ENCODE measurements around the gene ACOT12. TPM values are rescaled to one million over a fixed set of nuclear protein-coding genes. Genes with fewer than 3 reads are reported as not detected.

The ACOT12 gene
- total RNA-seq, 1 experiment from 2014 or later: not detected

- Histone ChIP-seq H3T11ph (ENCODE audit: low read length) (no peak overlapping the region), H4K5ac (ENCODE audit: insufficient read length, low read depth, low read length) (no peak overlapping the region), H3K4me2 (ENCODE audit: insufficient read depth, insufficient read length, low read length) (no peak overlapping the region), H3K4ac (ENCODE audit: low read depth, low read length) (no peak overlapping the region), H3K79me2 (ENCODE audit: insufficient read depth, low read length) (peaks cover 21% of the 10 kb centered on the region; the same call in 1 of the 2 replicates), H2BK15ac (ENCODE audit: low read depth, low read length) (no peak overlapping the region), H3K4me1 (ENCODE audit: insufficient read depth, low read length) (no peaks in the 10 kb centered on the region; the same call in 1 of the 2 replicates), H4K91ac (ENCODE audit: insufficient read length, low read depth, low read length) (no peak overlapping the region), H3K23ac (ENCODE audit: insufficient read length, low read depth, low read length) (no peak overlapping the region), H2AK5ac (ENCODE audit: insufficient read length, low read length) (no peak overlapping the region), H2AFZ (ENCODE audit: low read length) (no peak overlapping the region), H2BK12ac (ENCODE audit: insufficient read length, low read depth, low read length) (no peak overlapping the region), H4K20me1 (ENCODE audit: control insufficient read depth, insufficient read depth, insufficient read length) (no peaks in the 10 kb centered on the region), H3K79me1 (ENCODE audit: insufficient read depth, low read depth, low read length, poor library complexity, severe bottlenecking) (peaks cover 7% of the 10 kb centered on the region), H2BK20ac (ENCODE audit: low read depth, low read length, poor library complexity, severe bottlenecking) (no peak overlapping the region), H3K27ac (ENCODE audit: insufficient read length, low read depth, low read length) (no peak overlapping the region), H4K8ac (replicated peaks; ENCODE audit: insufficient read length, low read depth, low read length) (no peak overlapping the region), H3K18ac (ENCODE audit: insufficient read length, low read depth, low read length) (no peak overlapping the region), H3K23me2 (ENCODE audit: insufficient read length, low read depth, low read length, poor library complexity, severe bottlenecking) (no peaks in the 10 kb centered on the region), H3K9me3 (ENCODE audit: control insufficient read depth, low read depth, low read length) (peaks cover 10% of the 10 kb centered on the region), H3K14ac (ENCODE audit: insufficient read depth, low read length) (no peak overlapping the region), H3K56ac (ENCODE audit: insufficient read length, low read depth, low read length) (no peak overlapping the region), H3K9ac (ENCODE audit: extremely low read depth, insufficient read length, low read length) (no peak overlapping the region), H3K27me3 (ENCODE audit: insufficient read depth, low read length) (no peaks in the 10 kb centered on the region), H2BK5ac (ENCODE audit: insufficient read length, low read length) (no peak overlapping the region), H2BK120ac (ENCODE audit: low read depth, low read length, poor library complexity, severe bottlenecking) (no peak overlapping the region)
- WGBS (ENCODE audit: extremely low coverage, insufficient read length, low lambda C conversion rate): no CpG with 5 or more reads among the region's 1 CpG
- Mint-ChIP-seq H3K27me3 (ENCODE audit: low read depth) (no peaks in the 10 kb centered on the region; the same call in 1 of the 2 replicates), H3K27ac (no peak overlapping the region), H3K4me3 (no peak overlapping the region), H3K9me3 (peaks cover 24 to 29% of the 10 kb centered on the region in 2 experiments), H3K36me3 (ENCODE audit: insufficient read depth in 1 of 3, low read depth in 3 of 3) (peaks cover 27 to 43% (median 42%) of the 10 kb centered on the region in 3 experiments), H3K4me1 (no peaks in the 10 kb centered on the region)
- no peak for TF ChIP-seq CTCF (conservative IDR thresholded peaks at IDR 0.05)
- DNase-seq: no peak
Observed at GRCh38 chr5:81290146-81290545, 103.8 kb downstream of the ACOT12 start.

Measured in H9 (cell line).